Adrenal gland (tissue), 5 donors: ENCODE measurements around the gene SYNRG.

ENCODE experiments used
- CTCF ChIP-seq, 6 experiments: fragments of 450-650 bp in 4 of 6; fragments of 200-600 bp in 2 of 6; sonication (generic) in 1 of 6; IDR thresholded peaks; 1 replicate in 5 of 6; 2 replicates in 1 of 6; pipeline versions ENCODE4 v1.5.1 to v1.8.0; 2016 to 2021; ENCODE audit warnings: antibody characterized with exemption in 6 of 6, mild to moderate bottlenecking in 2 of 6, moderate library complexity in 1 of 6
- POLR2A ChIP-seq, 2 donors: fragments of 450-650 bp; IDR thresholded peaks; one replicate each; pipeline ENCODE4 v1.6.1; 2017; ENCODE audit warnings: antibody characterized with exemption in 2 of 2, mild to moderate bottlenecking in 2 of 2, moderate library complexity in 1 of 2
- donor health status: DM: no; HTN: no; CAD: no.

- TF ChIP-seq CTCF (IDR thresholded peaks at IDR 0.05) (no peak), POLR2A (IDR thresholded peaks at IDR 0.05) (no peak)
These were observed 34.8 kb downstream of the SYNRG start for GRCh38 chr17:37574427-37574826.
